Measurements from ENCODE around the gene FSTL4.

DNA sequence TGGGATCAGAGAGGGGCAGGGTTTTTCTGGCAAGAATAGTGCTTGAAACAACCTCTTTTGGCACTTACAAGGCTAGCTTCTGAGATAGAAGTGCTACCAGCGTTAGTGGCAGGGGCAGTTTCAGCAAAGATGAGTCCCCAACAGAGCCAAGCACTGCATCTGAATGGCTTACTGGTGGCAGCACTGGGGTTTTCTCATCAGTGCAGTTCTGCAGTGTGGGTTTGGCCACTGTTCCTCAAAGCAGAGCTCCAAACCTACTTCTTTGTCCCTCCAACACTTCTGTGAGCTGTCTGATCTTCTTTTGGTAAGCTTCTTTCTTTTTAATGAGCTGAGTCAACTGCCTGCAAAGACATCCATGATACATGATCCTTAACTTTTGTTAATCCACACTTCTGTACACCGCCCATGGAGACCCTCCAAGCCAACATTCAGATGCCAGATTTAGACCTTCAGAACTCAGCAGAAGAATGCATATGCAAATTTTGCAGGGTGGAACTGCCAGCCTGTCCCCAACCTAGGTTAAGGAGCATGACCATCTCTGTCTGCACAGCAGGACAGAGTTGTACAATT, 29.9 kb upstream of the FSTL4 start:
- TF ChIP-seq, protein P1, sequence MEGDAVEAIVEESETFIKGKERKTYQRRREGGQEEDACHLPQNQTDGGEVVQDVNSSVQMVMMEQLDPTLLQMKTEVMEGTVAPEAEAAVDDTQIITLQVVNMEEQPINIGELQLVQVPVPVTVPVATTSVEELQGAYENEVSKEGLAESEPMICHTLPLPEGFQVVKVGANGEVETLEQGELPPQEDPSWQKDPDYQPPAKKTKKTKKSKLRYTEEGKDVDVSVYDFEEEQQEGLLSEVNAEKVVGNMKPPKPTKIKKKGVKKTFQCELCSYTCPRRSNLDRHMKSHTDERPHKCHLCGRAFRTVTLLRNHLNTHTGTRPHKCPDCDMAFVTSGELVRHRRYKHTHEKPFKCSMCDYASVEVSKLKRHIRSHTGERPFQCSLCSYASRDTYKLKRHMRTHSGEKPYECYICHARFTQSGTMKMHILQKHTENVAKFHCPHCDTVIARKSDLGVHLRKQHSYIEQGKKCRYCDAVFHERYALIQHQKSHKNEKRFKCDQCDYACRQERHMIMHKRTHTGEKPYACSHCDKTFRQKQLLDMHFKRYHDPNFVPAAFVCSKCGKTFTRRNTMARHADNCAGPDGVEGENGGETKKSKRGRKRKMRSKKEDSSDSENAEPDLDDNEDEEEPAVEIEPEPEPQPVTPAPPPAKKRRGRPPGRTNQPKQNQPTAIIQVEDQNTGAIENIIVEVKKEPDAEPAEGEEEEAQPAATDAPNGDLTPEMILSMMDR (IDR thresholded peaks at IDR 0.05; ENCODE audit: poor library complexity, severe bottlenecking) = no peak
- TF ChIP-seq POLR2AphosphoS5 (IDR thresholded peaks at IDR 0.05) = no peak
- TF ChIP-seq EZH2 (IDR thresholded peaks at IDR 0.05; ENCODE audit: borderline replicate concordance, insufficient read depth, low read length, poor library complexity, severe bottlenecking) = no peak
- TF ChIP-seq, protein P2, sequence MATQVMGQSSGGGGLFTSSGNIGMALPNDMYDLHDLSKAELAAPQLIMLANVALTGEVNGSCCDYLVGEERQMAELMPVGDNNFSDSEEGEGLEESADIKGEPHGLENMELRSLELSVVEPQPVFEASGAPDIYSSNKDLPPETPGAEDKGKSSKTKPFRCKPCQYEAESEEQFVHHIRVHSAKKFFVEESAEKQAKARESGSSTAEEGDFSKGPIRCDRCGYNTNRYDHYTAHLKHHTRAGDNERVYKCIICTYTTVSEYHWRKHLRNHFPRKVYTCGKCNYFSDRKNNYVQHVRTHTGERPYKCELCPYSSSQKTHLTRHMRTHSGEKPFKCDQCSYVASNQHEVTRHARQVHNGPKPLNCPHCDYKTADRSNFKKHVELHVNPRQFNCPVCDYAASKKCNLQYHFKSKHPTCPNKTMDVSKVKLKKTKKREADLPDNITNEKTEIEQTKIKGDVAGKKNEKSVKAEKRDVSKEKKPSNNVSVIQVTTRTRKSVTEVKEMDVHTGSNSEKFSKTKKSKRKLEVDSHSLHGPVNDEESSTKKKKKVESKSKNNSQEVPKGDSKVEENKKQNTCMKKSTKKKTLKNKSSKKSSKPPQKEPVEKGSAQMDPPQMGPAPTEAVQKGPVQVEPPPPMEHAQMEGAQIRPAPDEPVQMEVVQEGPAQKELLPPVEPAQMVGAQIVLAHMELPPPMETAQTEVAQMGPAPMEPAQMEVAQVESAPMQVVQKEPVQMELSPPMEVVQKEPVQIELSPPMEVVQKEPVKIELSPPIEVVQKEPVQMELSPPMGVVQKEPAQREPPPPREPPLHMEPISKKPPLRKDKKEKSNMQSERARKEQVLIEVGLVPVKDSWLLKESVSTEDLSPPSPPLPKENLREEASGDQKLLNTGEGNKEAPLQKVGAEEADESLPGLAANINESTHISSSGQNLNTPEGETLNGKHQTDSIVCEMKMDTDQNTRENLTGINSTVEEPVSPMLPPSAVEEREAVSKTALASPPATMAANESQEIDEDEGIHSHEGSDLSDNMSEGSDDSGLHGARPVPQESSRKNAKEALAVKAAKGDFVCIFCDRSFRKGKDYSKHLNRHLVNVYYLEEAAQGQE (IDR thresholded peaks at IDR 0.05; ENCODE audit: borderline replicate concordance) = no peak
- no peak for TF ChIP-seq RAD21 (conservative IDR thresholded peaks at IDR 0.05)

All from neural cell (in vitro differentiated cells).